ENCODE data around the gene KIAA1671.

DNA sequence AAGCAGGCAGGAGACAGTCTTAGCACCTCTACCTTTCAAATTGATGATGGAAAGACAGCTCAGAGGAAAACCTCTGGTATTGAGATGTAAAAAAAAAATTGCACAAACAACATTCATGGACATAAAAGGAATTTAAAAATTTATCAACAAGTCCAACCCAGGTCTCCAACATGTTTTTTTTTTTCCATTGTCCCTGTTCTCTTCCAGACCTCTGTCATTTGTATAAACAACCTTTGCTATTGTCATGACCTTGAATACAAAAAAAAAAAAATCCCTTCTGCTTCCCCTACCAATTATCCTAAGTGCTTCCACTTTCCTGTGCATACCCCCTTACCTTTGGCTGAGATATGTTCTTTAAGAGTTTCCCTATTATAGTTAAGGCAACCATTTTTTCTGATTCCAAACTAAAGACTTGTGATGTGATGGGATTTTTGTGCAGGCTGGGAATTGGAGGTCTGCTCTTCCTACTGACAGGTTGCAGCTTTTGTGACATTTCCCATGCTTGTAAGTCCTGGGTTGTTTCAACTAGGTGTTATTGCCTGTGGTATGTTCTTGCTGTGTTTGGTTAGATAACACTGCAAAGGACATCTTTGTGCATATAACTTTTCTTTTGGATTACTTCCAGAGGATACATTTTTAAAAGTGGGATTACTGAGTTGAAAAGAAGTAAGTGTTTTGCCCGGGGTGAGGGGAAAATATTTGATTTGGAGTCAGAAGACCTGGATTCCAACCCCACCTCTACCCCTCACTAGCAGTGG lies 67.1 kb downstream of the KIAA1671 start:
- TF ChIP-seq POLR2A (IDR thresholded peaks at IDR 0.05; ENCODE audit: low read depth, low read length) (no peak), POLR2AphosphoS5 (IDR thresholded peaks at IDR 0.05; ENCODE audit: low read depth, low read length) (no peak), TAF1 (IDR thresholded peaks at IDR 0.05; ENCODE audit: low read depth, low read length) (no peak), SPI1 (IDR thresholded peaks at IDR 0.05; ENCODE audit: low read depth, low read length) (no peak), POU2F2 (IDR thresholded peaks at IDR 0.05; ENCODE audit: low read depth, low read length) (no peak)

Data from GM12891 (cell line).